Mesenchymal stem cell (in vitro differentiated cells and primary cell): ENCODE data around the gene HMGCLL1.

Experiments
- DNase-seq: peaks from one replicate; pipeline ENCODE4 v3.0.0-alpha.2; 2013
- H2AFZ ChIP-seq: one replicate; pipeline ENCODE4 v1.6.1; 2013; ENCODE audit warnings: low read depth, mild to moderate bottlenecking, control low read depth, inconsistent platforms, low read length, moderate library complexity
- H2AK5ac ChIP-seq: 2 replicates; pipeline ENCODE4 v1.6.1; 2013; ENCODE audit warnings: low read length, moderate library complexity, mild to moderate bottlenecking, inconsistent platforms; ENCODE audit not compliant: severe bottlenecking
- H2BK120ac ChIP-seq: one replicate; pipeline ENCODE4 v1.6.1; 2013; ENCODE audit warnings: low read depth, mild to moderate bottlenecking, inconsistent platforms, low read length, moderate library complexity
- H2BK12ac ChIP-seq, 2 experiments: one replicate each; pipeline ENCODE4 v1.6.1; 2013; ENCODE audit warnings: inconsistent platforms in 2 of 2, low read length in 2 of 2, mild to moderate bottlenecking in 2 of 2, moderate library complexity in 2 of 2, control low read depth in 1 of 2
- H2BK15ac ChIP-seq: one replicate; pipeline ENCODE4 v1.6.1; 2013; ENCODE audit warnings: mild to moderate bottlenecking, low read depth, inconsistent platforms; ENCODE audit not compliant: poor library complexity, severe bottlenecking
- H2BK5ac ChIP-seq: 2 replicates; pipeline ENCODE4 v1.6.1; 2013; ENCODE audit warnings: low read depth, mild to moderate bottlenecking, low read length, control low read depth, inconsistent platforms; ENCODE audit not compliant: poor library complexity, severe bottlenecking
- H3K14ac ChIP-seq, 2 experiments: one replicate each; pipeline ENCODE4 v1.6.1; 2013; ENCODE audit warnings: inconsistent platforms in 2 of 2, low read length in 2 of 2, control low read depth in 1 of 2, mild to moderate bottlenecking in 1 of 2, moderate library complexity in 1 of 2
- H3K18ac ChIP-seq, 2 experiments: one replicate each; pipeline ENCODE4 v1.6.1; 2013; ENCODE audit warnings: inconsistent platforms in 2 of 2, low read length in 2 of 2, control low read depth in 1 of 2, low read depth in 1 of 2, mild to moderate bottlenecking in 1 of 2
- H3K23ac ChIP-seq, 2 experiments: one replicate each; pipeline ENCODE4 v1.6.1; 2013; ENCODE audit warnings: inconsistent platforms in 2 of 2, low read length in 2 of 2, mild to moderate bottlenecking in 2 of 2, moderate library complexity in 2 of 2, control low read depth in 1 of 2
- H3K27ac ChIP-seq: 2 replicates; pipeline ENCODE4 v1.5.1; 2013; ENCODE audit warnings: mild to moderate bottlenecking, moderate library complexity, low read length, control low read depth, inconsistent platforms; ENCODE audit not compliant: poor library complexity, severe bottlenecking
- H3K27me3 ChIP-seq, 2 experiments: 2 replicates each; pipeline versions ENCODE4 v1.6.1 to v1.7.0; 2013; ENCODE audit warnings: low read length in 2 of 2, mild to moderate bottlenecking in 2 of 2, moderate library complexity in 2 of 2, control low read depth in 1 of 2, inconsistent platforms in 1 of 2; ENCODE audit not compliant: control insufficient read depth in 1 of 2, insufficient read depth in 1 of 2
- H3K36me3 ChIP-seq, 2 experiments: 2 replicates each; pipeline versions ENCODE4 v1.6.1 to v1.7.0; 2013; ENCODE audit warnings: low read length in 2 of 2, control low read depth in 1 of 2, inconsistent platforms in 1 of 2, low read depth in 1 of 2, mild to moderate bottlenecking in 1 of 2; ENCODE audit not compliant: insufficient read depth in 2 of 2, control insufficient read depth in 1 of 2
- H3K4ac ChIP-seq, 2 experiments: one replicate each; pipeline ENCODE4 v1.6.1; 2013; ENCODE audit warnings: inconsistent platforms in 2 of 2, low read length in 2 of 2, mild to moderate bottlenecking in 2 of 2, moderate library complexity in 2 of 2, control low read depth in 1 of 2, low read depth in 1 of 2
- H3K4me1 ChIP-seq: 2 replicates; pipeline ENCODE4 v1.6.1; 2013; ENCODE audit warnings: low read depth, low read length, control low read depth; ENCODE audit not compliant: control insufficient read depth, insufficient read depth
- H3K4me2 ChIP-seq: 2 replicates; pipeline ENCODE4 v1.6.1; 2013; ENCODE audit warnings: low read length, mild to moderate bottlenecking, inconsistent platforms; ENCODE audit not compliant: poor library complexity, severe bottlenecking
- H3K4me3 ChIP-seq, 2 experiments: 2 replicates each; pipeline versions ENCODE4 v1.5.1 to v1.7.0; 2013; ENCODE audit warnings: low read length in 2 of 2, mild to moderate bottlenecking in 2 of 2, control low read depth in 1 of 2, low read depth in 1 of 2; ENCODE audit not compliant: insufficient read depth in 1 of 2
- H3K79me1 ChIP-seq: replicated peaks from 2 replicates; pipeline ENCODE4 v1.6.1; 2013; ENCODE audit warnings: mild to moderate bottlenecking, control low read depth, low read length, inconsistent platforms; ENCODE audit not compliant: poor library complexity, severe bottlenecking
- H3K9ac ChIP-seq: 2 replicates; pipeline ENCODE4 v1.7.0; 2013; ENCODE audit warnings: mild to moderate bottlenecking, low read length, moderate library complexity
- H3K9me3 ChIP-seq: 2 replicates; pipeline ENCODE4 v1.7.0; 2013; ENCODE audit warnings: mild to moderate bottlenecking, low read length; ENCODE audit not compliant: control insufficient read depth
- H4K8ac ChIP-seq: one replicate; pipeline ENCODE4 v1.6.1; 2013; ENCODE audit warnings: inconsistent platforms, mild to moderate bottlenecking, low read length, moderate library complexity
- H4K91ac ChIP-seq: one replicate; pipeline ENCODE4 v1.6.1; 2013; ENCODE audit warnings: mild to moderate bottlenecking, low read length, inconsistent platforms
- WGBS: methylation state at CpG from one replicate; pipeline ENCODE4 v1.1.7; 2013; ENCODE audit warnings: mixed read lengths; 5-methylcytosine and 5-hydroxymethylcytosine counted together

The HMGCLL1 gene

GRCh38 chr6:55433446-55434130 is 145.4 kb downstream of the HMGCLL1 start:
- Histone ChIP-seq H3K4me1 (no peaks in the 10 kb centered on the region), H3K4me3 (no peak overlapping the region), H3K14ac (no peak overlapping the region), H3K9ac (no peak overlapping the region), H2AK5ac (no peak overlapping the region), H3K79me1 (no peaks in the 10 kb centered on the region), H3K4me2 (no peak overlapping the region), H3K18ac (no peak overlapping the region), H2AFZ (no peak overlapping the region), H3K23ac (no peak overlapping the region), H2BK120ac (no peak overlapping the region), H2BK12ac (no peak overlapping the region), H3K4ac (no peak overlapping the region), H3K27ac (no peak overlapping the region), H3K9me3 (no peaks in the 10 kb centered on the region), H2BK15ac (no peak overlapping the region), H3K27me3 (no peaks in the 10 kb centered on the region), H4K91ac (no peak overlapping the region), H3K36me3 (no peaks in the 10 kb centered on the region), H2BK5ac (no peak overlapping the region), H4K8ac (no peak overlapping the region)
- peak; percentile 66 for DNase-seq
- WGBS, result 44% methylated on average over 2 of the region's 2 CpGs

DNA sequence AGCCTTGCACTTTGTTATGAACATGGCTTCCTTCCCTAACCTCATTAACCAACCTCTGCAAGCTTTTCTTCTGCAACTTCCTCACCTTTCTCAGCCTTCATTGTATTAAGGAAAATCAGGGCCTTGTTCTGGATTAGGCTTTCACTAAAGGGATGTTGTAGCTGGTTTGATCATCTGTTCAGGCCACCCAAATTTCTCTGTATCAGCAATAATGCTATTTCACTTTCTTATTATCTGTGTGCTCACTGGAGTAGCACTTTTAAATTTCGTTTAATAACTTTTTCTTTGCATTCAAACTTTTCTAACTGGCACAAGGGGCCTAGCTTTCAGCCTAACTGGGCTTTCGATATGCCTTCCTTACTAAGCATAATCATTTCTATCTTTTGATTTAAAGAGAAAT is 155.1 kb downstream of the HMGCLL1 start:
- H2BK5ac ChIP-seq, result no peak overlapping the region
- no peak overlapping the region for H2BK12ac ChIP-seq
- H4K8ac ChIP-seq, result no peak overlapping the region
- H3K14ac ChIP-seq, result no peak overlapping the region
- no peak overlapping the region for H3K18ac ChIP-seq
- H3K4me1 ChIP-seq, result no peaks in the 10 kb centered on the region
- H4K91ac ChIP-seq, result no peak overlapping the region
- H3K9me3 ChIP-seq, result no peaks in the 10 kb centered on the region
- no peak overlapping the region for H3K9ac ChIP-seq
- no peak overlapping the region for H2BK15ac ChIP-seq
- H3K4me2 ChIP-seq, result no peak overlapping the region
- H2BK120ac ChIP-seq, result no peak overlapping the region
- no peak overlapping the region for H3K23ac ChIP-seq
- H3K27me3 ChIP-seq, result no peaks in the 10 kb centered on the region
- no peak overlapping the region for H3K4ac ChIP-seq
- no peak for DNase-seq
- H3K79me1 ChIP-seq, result no peaks in the 10 kb centered on the region
- 40% methylated on average over 1 of the region's 2 CpGs for WGBS
- H2AFZ ChIP-seq, result no peak overlapping the region
- H3K36me3 ChIP-seq, result no peaks in the 10 kb centered on the region
- H3K4me3 ChIP-seq, result no peak overlapping the region
- no peak overlapping the region for H3K27ac ChIP-seq
- H2AK5ac ChIP-seq, result no peak overlapping the region

GRCh38 chr6:55410674-55411073 is 168.3 kb downstream of the HMGCLL1 start:
- Histone ChIP-seq H4K91ac (no peak overlapping the region), H3K27ac (no peak overlapping the region), H3K36me3 (no peaks in the 10 kb centered on the region)

GRCh38 chr6:55405474-55406235 is 173.3 kb downstream of the HMGCLL1 start:
- Histone ChIP-seq H3K14ac (no peak overlapping the region), H3K4me2 (no peak overlapping the region), H2AK5ac (no peak overlapping the region), H4K91ac (no peak overlapping the region), H3K9ac (no peak overlapping the region), H3K27ac (no peak overlapping the region), H4K8ac (no peak overlapping the region), H3K18ac (peak overlapping the region in 1 of 2 experiments; percentile 21), H3K4ac (no peak overlapping the region), H2BK5ac (no peak overlapping the region), H2BK15ac (no peak overlapping the region), H3K4me1 (no peaks in the 10 kb centered on the region), H2BK12ac (no peak overlapping the region), H3K36me3 (no peaks in the 10 kb centered on the region), H3K79me1 (no peaks in the 10 kb centered on the region), H2AFZ (no peak overlapping the region), H3K4me3 (no peak overlapping the region), H2BK120ac (no peak overlapping the region), H3K9me3 (no peaks in the 10 kb centered on the region), H3K27me3 (no peaks in the 10 kb centered on the region), H3K23ac (no peak overlapping the region)
- WGBS, result 84% methylated on average over 7 of the region's 7 CpGs
- peak; percentile 5 for DNase-seq

More at GRCh38 chr6:55410674-55411073, 168.3 kb downstream of the HMGCLL1 start:
- Histone ChIP-seq H2BK120ac (no peak overlapping the region), H3K9me3 (no peaks in the 10 kb centered on the region), H3K4me3 (no peak overlapping the region), H3K18ac (no peak overlapping the region), H3K4me2 (no peak overlapping the region), H3K9ac (no peak overlapping the region), H3K23ac (no peak overlapping the region), H2AK5ac (no peak overlapping the region), H2BK15ac (no peak overlapping the region), H3K4ac (no peak overlapping the region), H2BK5ac (no peak overlapping the region), H2BK12ac (no peak overlapping the region), H3K14ac (no peak overlapping the region), H3K4me1 (no peaks in the 10 kb centered on the region), H2AFZ (no peak overlapping the region), H4K8ac (no peak overlapping the region), H3K79me1 (no peaks in the 10 kb centered on the region), H3K27me3 (no peaks in the 10 kb centered on the region)
- DNase-seq, result no peak
